GM10266 (cell line): ENCODE measurements around the gene TWSG1.

Source experiments
- DNase-seq: peaks from one replicate; pipeline ENCODE4 v3.0.0; 2012; ENCODE audit errors: extremely low spot score
- TF ChIP-seq, protein P1 (sequence below): IDR thresholded peaks from 2 replicates; pipeline ENCODE4 v1.5.1; 2012; ENCODE audit warnings: mild to moderate bottlenecking, low read depth; ENCODE audit not compliant: control insufficient read depth, insufficient read depth; ENCODE audit errors: missing control alignments

Gene TWSG1

DNA sequence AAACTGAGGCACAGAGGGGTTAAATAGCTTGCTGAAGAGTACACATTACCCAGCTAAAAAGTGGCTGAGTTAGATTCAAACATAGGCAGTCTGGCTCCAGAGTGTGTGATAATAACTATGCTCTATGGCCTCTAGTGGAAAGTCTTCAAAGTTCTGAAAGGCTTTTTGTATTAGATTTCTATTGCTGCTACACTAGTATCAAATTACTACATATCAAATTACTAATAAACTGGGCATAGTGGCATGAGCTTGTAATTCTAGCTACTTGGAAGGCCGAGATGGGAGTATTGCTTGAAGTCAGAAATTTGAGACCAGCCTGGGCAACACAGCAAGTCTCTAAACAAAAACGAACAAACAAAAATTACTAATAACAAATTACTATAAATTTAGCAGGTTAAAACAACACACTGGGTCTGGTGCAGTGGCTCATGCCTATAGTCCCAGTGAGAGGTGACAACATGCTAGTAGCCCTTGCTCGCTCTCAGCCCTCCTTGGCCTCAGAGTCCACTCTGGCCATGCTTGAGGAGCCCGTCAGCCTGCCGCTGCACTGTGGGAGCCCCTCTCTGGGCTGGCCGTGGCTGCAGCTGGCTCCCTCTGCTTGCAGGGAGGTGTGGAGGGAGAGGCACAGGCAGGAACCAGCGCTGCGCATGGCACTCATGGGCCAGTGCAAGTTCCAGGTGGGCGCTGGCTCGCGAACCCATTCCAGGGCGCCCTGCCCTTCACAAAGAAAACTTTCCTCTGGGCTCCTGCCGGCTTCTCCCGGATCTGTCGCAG lies 38.2 kb upstream of the TWSG1 start:
- DNase-seq, result no peak
- TF ChIP-seq, protein P1, sequence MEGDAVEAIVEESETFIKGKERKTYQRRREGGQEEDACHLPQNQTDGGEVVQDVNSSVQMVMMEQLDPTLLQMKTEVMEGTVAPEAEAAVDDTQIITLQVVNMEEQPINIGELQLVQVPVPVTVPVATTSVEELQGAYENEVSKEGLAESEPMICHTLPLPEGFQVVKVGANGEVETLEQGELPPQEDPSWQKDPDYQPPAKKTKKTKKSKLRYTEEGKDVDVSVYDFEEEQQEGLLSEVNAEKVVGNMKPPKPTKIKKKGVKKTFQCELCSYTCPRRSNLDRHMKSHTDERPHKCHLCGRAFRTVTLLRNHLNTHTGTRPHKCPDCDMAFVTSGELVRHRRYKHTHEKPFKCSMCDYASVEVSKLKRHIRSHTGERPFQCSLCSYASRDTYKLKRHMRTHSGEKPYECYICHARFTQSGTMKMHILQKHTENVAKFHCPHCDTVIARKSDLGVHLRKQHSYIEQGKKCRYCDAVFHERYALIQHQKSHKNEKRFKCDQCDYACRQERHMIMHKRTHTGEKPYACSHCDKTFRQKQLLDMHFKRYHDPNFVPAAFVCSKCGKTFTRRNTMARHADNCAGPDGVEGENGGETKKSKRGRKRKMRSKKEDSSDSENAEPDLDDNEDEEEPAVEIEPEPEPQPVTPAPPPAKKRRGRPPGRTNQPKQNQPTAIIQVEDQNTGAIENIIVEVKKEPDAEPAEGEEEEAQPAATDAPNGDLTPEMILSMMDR, result no peak

DNA sequence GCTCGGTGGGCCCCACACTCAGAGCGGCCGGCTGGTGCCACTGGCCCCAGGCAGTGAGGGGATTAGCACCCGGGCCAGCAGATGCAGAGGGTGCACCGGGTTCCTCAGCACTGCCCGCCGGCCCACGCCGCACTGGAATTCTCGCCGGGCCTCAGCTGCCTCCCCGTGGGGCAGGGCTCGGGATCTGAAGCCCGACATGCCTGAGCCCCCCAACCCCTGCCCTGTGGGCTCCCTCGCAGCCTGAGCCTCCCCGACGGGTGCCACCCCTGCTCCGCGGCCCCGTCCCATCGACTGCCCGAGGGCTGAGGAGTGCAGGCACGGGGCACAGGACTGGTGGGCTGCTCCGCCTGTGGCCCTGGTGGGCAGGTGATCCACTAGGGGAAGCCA lies 37.6 kb upstream of the TWSG1 start:
- no peak for DNase-seq
- TF ChIP-seq, protein P1, result no peak

DNA sequence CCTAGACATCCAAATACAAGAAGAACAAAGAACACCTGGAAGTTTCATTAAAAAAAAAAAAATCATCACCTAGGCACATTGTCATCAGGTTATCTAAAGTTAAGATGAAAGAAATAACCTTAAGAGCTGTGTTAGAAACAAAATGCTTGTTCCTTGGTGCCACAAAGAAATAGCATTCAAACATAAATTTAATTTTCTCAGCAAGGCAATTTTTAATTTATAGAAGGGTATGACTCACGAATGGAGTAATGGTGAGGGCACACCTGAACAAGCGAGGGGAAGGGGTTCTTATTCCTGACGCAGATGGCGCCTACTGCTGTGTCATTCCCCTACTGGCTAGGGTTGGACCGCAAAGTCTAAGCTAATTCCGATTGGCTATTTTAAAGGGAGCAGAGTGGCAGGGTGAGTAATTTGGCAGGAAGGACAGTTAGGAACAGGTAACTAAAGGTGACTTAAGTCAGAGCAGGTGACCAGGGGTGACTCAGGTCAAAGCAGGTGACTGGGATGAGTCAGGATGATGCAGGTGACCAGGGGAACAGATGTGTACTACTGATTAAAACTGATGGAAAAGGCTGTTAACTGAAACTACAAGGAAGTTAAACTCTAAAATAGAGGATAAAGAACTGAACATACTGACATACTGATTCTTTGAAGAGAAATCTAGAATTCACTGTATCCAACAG lies 30.0 kb upstream of the TWSG1 start:
- no peak for DNase-seq
- TF ChIP-seq, protein P1, result no peak

DNA sequence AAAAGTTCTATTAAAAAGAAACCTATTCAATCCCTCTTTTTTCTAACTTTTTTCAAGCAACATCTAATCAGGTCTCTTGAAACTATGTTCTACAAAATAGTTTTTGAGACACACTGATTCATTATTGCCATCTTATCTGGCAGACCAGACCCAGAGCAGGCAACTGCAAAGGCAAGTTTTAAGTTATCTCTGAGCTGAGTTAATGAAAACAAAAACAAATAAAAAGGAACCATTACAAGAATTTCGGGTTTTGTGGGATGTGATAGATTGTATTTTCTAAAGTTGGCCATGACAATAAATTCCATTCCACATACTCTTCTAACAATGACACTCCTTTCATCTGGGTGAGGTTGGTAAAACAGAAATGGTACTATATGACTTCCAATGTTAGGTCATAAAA lies 15.2 kb upstream of the TWSG1 start:
- TF ChIP-seq, protein P1, result no peak

DNA sequence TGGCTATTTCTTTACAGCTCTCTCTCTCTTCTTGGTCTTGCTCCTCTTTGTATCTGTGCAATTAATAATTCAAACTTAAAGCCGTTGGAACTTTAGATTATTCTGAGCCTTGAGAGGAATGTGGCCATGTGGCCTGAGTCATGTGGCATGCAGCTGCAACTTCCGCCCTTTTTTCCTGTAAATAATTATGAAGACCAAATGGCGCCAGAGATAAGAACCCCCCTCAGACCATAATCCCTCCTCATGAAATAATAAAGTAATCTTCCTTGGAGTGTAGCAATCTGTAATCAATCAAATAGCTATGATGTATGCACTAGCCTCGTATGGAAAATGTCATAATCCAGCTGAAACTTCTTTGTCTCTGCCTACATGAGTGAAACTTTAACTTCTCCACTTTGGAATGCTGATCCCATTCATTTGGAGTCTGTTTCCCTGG lies 13.5 kb upstream of the TWSG1 start:
- DNase-seq, result no peak
- TF ChIP-seq, protein P1, result no peak

More for the DNA sequence above, 15.2 kb upstream of the TWSG1 start:
- DNase-seq, result no peak

DNA sequence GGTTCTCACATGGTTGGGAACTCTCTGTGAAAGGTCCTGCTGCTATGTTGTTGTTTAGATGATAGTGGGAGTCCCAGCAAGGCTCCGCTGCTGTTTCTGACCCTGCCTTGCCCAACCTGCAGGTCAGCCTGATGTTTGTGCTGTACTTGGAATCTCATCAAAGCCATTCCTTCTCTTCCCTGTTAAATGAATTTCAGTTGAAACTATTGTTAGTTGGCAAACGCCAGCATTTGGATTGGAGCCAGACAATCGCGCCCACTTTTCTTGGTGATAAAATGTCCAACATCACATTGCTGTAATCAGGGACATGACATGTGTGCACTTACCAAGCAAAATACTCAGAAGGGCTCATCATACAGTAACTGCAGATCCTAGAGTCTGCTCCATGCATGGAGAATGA lies 12.8 kb upstream of the TWSG1 start:
- TF ChIP-seq, protein P1, result no peak
- DNase-seq, result no peak

DNA sequence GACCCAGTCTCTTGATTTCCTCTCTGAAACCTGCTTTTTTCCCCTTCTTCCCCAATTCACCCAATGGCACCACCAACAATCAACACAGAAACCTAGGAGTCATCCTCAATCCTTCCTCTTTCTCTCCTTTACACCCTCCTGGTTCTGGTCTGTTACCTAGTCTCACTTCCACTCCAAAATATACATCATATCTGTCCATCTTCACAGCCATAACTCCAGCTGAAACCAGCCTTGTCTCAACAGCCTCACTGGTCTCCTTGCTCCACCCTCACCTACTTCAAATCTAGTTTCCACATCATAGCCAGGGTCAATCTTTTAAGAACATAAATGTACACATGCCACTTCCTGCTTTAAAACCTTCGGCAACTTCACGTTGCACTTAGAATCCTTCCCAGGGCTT lies 11.8 kb upstream of the TWSG1 start:
- DNase-seq, result no peak
- TF ChIP-seq, protein P1, result no peak
